HEK293 (cell line): ENCODE measurements around the gene ARHGAP15.

ENCODE experiments used
- CTCF ChIA-PET: fragments of 350-600 bp; formaldehyde crosslinking; extraction: SDS; loops from one replicate; lab custom pipeline; 2021; ENCODE audit warnings: antibody characterized with exemption; lab: Yijun Ruan, JAX
- POLR2A ChIA-PET: fragments of 300-600 bp; formaldehyde crosslinking; extraction: SDS; loops from one replicate; lab custom pipeline; 2020; ENCODE audit warnings: antibody characterized with exemption, inconsistent platforms; lab: Yijun Ruan, JAX
- H3K27ac ChIP-seq: fragments of 200-500 bp; sonication (Bioruptor generic); 2 replicates; pipeline ENCODE4 v1.5.1; 2014; ENCODE audit warnings: low read depth, low read length, control low read depth, inconsistent platforms; ENCODE audit errors: extremely low read depth
- H3K36me3 ChIP-seq, 2 experiments: fragments of 200-500 bp in 1 of 2; sonication (Bioruptor generic) in 1 of 2; 1 replicate in 1 of 2; 2 replicates in 1 of 2; pipeline ENCODE4 v1.5.1; 2014 to 2017; ENCODE audit warnings: inconsistent platforms in 2 of 2, low read length in 2 of 2; ENCODE audit not compliant: control insufficient read depth in 2 of 2, insufficient read depth in 1 of 2
- H3K4me1 ChIP-seq: fragments of 200-500 bp; sonication (Bioruptor generic); 2 replicates; pipeline ENCODE4 v1.5.1; 2014; ENCODE audit warnings: mild to moderate bottlenecking, low read length, inconsistent platforms; ENCODE audit not compliant: control insufficient read depth, insufficient read depth
- H3K4me3 ChIP-seq: 2 replicates; pipeline ENCODE4 v1.5.1; 2011; ENCODE audit warnings: low read depth, mild to moderate bottlenecking, control low read depth, low read length, moderate library complexity
- H3K9me3 ChIP-seq: fragments of 200-500 bp; sonication (Bioruptor generic); 2 replicates; pipeline ENCODE4 v1.5.1; 2014; ENCODE audit warnings: low read depth, low read length, inconsistent platforms; ENCODE audit not compliant: control insufficient read depth, insufficient read depth
- GFI1B ChIP-seq: fragments of 450-650 bp; formaldehyde crosslinking; IDR thresholded peaks from 2 replicates; pipeline ENCODE4 v1.5.1; 2016; ENCODE audit warnings: missing biosample characterization, missing genetic modification characterization
- HOXD13 ChIP-seq: sonication (generic); formaldehyde crosslinking; IDR thresholded peaks from 2 replicates; pipeline ENCODE4 v1.8.0; 2022; ENCODE audit warnings: missing genetic modification reagents, borderline replicate concordance
- KLF16 ChIP-seq: fragments of 450-650 bp; formaldehyde crosslinking; IDR thresholded peaks from 2 replicates; pipeline ENCODE4 v1.5.1; 2017; ENCODE audit warnings: missing biosample characterization, missing genetic modification characterization
- SALL2 ChIP-seq: fragments of 450-650 bp; formaldehyde crosslinking; IDR thresholded peaks from 2 replicates; pipeline ENCODE4 v1.5.0; 2017; ENCODE audit warnings: missing biosample characterization, mild to moderate bottlenecking, missing genetic modification characterization, borderline replicate concordance
- SP3 ChIP-seq: fragments of 450-650 bp; formaldehyde crosslinking; IDR thresholded peaks from 2 replicates; pipeline ENCODE4 v1.5.1; 2016; ENCODE audit warnings: missing biosample characterization, missing genetic modification characterization
- ZIC2 ChIP-seq: fragments of 450-650 bp; formaldehyde crosslinking; IDR thresholded peaks from 2 replicates; pipeline ENCODE4 v1.5.1; 2016; ENCODE audit warnings: missing biosample characterization, missing genetic modification characterization
- ZNF140 ChIP-seq: fragments of 450-650 bp; formaldehyde crosslinking; IDR thresholded peaks from 2 replicates; pipeline ENCODE4 v1.5.1; 2016; ENCODE audit warnings: missing biosample characterization, missing genetic modification characterization
- ZNF175 ChIP-seq: fragments of 450-650 bp; formaldehyde crosslinking; IDR thresholded peaks from 2 replicates; pipeline ENCODE4 v1.5.1; 2016; ENCODE audit warnings: missing biosample characterization, missing genetic modification characterization
- ZNF184 ChIP-seq: fragments of 450-650 bp; IDR thresholded peaks from 2 replicates; pipeline ENCODE4 v1.5.1; 2018; ENCODE audit warnings: missing biosample characterization, mild to moderate bottlenecking, missing genetic modification characterization
- ZNF19 ChIP-seq: fragments of 450-650 bp; formaldehyde crosslinking; IDR thresholded peaks from 2 replicates; pipeline ENCODE4; 2016; ENCODE audit warnings: missing biosample characterization, missing genetic modification characterization, low read depth
- ZNF2 ChIP-seq: fragments of 450-650 bp; formaldehyde crosslinking; IDR thresholded peaks from 2 replicates; pipeline ENCODE4 v1.5.1; 2016; ENCODE audit warnings: missing biosample characterization, missing genetic modification characterization
- ZNF341 ChIP-seq: fragments of 450-650 bp; formaldehyde crosslinking; IDR thresholded peaks from 2 replicates; pipeline ENCODE4; 2016; ENCODE audit warnings: low read depth, missing biosample characterization, missing genetic modification characterization
- ZNF350 ChIP-seq: fragments of 450-650 bp; formaldehyde crosslinking; IDR thresholded peaks from 2 replicates; pipeline ENCODE4 v1.5.0; 2017; ENCODE audit warnings: missing biosample characterization, mild to moderate bottlenecking, missing genetic modification characterization
- ZNF354C ChIP-seq: fragments of 450-650 bp; formaldehyde crosslinking; IDR thresholded peaks from 2 replicates; pipeline ENCODE4 v1.5.1; 2016; ENCODE audit warnings: missing biosample characterization, missing genetic modification characterization, low read depth, borderline replicate concordance
- ZNF585B ChIP-seq: fragments of 450-650 bp; formaldehyde crosslinking; IDR thresholded peaks from 2 replicates; pipeline ENCODE4 v1.5.1; 2016; ENCODE audit warnings: missing biosample characterization, missing genetic modification characterization
- ZNF660 ChIP-seq: fragments of 450-650 bp; IDR thresholded peaks from 2 replicates; pipeline ENCODE4 v1.5.1; 2018; ENCODE audit warnings: missing biosample characterization, mild to moderate bottlenecking, missing genetic modification characterization
- ZNF776 ChIP-seq: fragments of 450-650 bp; formaldehyde crosslinking; IDR thresholded peaks from 2 replicates; pipeline ENCODE4 v1.5.0; 2017; ENCODE audit warnings: missing biosample characterization, missing genetic modification characterization, borderline replicate concordance
- ZNF785 ChIP-seq: fragments of 450-650 bp; formaldehyde crosslinking; IDR thresholded peaks from 2 replicates; pipeline ENCODE4 v1.5.1; 2016; ENCODE audit warnings: missing biosample characterization, missing genetic modification characterization
- TF ChIP-seq, protein P1 (sequence below): fragments of 450-650 bp; formaldehyde crosslinking; IDR thresholded peaks from 2 replicates; pipeline ENCODE4 v1.5.1; 2016; ENCODE audit warnings: missing biosample characterization, missing genetic modification characterization
- TF ChIP-seq, protein P2 (sequence below): fragments of 450-650 bp; formaldehyde crosslinking; IDR thresholded peaks from 2 replicates; pipeline ENCODE4 v1.5.1; 2017; ENCODE audit warnings: missing biosample characterization, missing genetic modification characterization
- TF ChIP-seq, protein P3 (sequence below): fragments of 450-650 bp; formaldehyde crosslinking; IDR thresholded peaks from 2 replicates; pipeline ENCODE4 v1.5.1; 2016; ENCODE audit warnings: missing biosample characterization, missing genetic modification characterization
- TF ChIP-seq, protein P4 (sequence below): fragments of 450-650 bp; formaldehyde crosslinking; IDR thresholded peaks from 2 replicates; pipeline ENCODE4 v1.5.1; 2016; ENCODE audit warnings: missing biosample characterization, missing genetic modification characterization
- TF ChIP-seq, protein P5 (sequence below): fragments of 450-650 bp; formaldehyde crosslinking; IDR thresholded peaks from 2 replicates; pipeline ENCODE4 v1.5.1; 2016; ENCODE audit warnings: missing biosample characterization, missing genetic modification characterization
- TF ChIP-seq, protein P6 (sequence below): fragments of 450-650 bp; formaldehyde crosslinking; IDR thresholded peaks from 2 replicates; pipeline ENCODE4 v1.5.1; 2016; ENCODE audit warnings: missing biosample characterization, missing genetic modification characterization
- TF ChIP-seq, protein P7 (sequence below): fragments of 450-650 bp; formaldehyde crosslinking; IDR thresholded peaks from 2 replicates; pipeline ENCODE4 v1.5.1; 2016; ENCODE audit warnings: missing biosample characterization, missing genetic modification characterization

ARHGAP15 gene

DNA sequence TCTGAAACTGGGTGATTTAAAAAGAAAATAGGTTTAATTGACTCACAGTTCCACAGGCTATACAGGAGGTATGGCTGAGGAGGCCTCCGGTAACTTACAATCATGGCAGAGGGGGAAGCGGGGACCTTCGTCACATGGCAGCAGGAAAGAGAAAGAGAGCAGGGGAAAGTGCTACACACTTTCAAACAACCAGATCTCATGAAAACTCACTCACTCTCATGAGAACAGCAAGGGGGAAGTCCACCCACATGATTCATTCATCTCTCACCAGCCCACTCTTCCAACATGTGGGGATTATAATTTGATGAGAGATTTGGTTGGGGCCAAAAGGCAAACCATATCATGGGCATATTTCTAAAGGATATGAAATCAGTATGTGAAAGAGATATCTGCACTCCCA is 12.0 kb upstream of the ARHGAP15 start:
- no peaks in the 10 kb centered on the region for H3K36me3 ChIP-seq
- H3K9me3 ChIP-seq, result no peaks in the 10 kb centered on the region
- no peaks in the 10 kb centered on the region for H3K4me1 ChIP-seq
- TF ChIP-seq, protein P1, sequence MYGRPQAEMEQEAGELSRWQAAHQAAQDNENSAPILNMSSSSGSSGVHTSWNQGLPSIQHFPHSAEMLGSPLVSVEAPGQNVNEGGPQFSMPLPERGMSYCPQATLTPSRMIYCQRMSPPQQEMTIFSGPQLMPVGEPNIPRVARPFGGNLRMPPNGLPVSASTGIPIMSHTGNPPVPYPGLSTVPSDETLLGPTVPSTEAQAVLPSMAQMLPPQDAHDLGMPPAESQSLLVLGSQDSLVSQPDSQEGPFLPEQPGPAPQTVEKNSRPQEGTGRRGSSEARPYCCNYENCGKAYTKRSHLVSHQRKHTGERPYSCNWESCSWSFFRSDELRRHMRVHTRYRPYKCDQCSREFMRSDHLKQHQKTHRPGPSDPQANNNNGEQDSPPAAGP (tag by site-specific recombination), result no peak
- TF ChIP-seq, protein P2, sequence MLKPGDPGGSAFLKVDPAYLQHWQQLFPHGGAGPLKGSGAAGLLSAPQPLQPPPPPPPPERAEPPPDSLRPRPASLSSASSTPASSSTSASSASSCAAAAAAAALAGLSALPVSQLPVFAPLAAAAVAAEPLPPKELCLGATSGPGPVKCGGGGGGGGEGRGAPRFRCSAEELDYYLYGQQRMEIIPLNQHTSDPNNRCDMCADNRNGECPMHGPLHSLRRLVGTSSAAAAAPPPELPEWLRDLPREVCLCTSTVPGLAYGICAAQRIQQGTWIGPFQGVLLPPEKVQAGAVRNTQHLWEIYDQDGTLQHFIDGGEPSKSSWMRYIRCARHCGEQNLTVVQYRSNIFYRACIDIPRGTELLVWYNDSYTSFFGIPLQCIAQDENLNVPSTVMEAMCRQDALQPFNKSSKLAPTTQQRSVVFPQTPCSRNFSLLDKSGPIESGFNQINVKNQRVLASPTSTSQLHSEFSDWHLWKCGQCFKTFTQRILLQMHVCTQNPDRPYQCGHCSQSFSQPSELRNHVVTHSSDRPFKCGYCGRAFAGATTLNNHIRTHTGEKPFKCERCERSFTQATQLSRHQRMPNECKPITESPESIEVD (tag by site-specific recombination), result no peak
- TF ChIP-seq, protein P3, sequence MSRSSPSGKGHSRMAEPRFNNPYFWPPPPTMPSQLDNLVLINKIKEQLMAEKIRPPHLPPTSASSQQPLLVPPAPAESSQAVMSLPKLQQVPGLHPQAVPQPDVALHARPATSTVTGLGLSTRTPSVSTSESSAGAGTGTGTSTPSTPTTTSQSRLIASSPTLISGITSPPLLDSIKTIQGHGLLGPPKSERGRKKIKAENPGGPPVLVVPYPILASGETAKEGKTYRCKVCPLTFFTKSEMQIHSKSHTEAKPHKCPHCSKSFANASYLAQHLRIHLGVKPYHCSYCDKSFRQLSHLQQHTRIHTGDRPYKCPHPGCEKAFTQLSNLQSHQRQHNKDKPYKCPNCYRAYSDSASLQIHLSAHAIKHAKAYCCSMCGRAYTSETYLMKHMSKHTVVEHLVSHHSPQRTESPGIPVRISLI, result no peak
- TF ChIP-seq GFI1B (tag by site-specific recombination), result no peak
- TF ChIP-seq HOXD13 (CRISPR knock-in tag), result no peak
- no peak for TF ChIP-seq ZNF2 (tag by site-specific recombination)
- TF ChIP-seq, protein P4, sequence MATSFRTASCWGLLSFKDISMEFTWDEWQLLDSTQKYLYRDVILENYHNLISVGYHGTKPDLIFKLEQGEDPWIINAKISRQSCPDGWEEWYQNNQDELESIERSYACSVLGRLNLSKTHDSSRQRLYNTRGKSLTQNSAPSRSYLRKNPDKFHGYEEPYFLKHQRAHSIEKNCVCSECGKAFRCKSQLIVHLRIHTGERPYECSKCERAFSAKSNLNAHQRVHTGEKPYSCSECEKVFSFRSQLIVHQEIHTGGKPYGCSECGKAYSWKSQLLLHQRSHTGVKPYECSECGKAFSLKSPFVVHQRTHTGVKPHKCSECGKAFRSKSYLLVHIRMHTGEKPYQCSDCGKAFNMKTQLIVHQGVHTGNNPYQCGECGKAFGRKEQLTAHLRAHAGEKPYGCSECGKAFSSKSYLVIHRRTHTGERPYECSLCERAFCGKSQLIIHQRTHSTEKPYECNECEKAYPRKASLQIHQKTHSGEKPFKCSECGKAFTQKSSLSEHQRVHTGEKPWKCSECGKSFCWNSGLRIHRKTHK (tag by site-specific recombination), result no peak
- TF ChIP-seq ZNF585B (tag by site-specific recombination), result no peak
- no peak for TF ChIP-seq ZNF184 (tag by site-specific recombination)
- no peak for TF ChIP-seq SALL2 (tag by site-specific recombination)
- TF ChIP-seq ZNF19 (tag by site-specific recombination), result no peak
- TF ChIP-seq ZNF776 (tag by site-specific recombination), result no peak
- TF ChIP-seq KLF16 (tag by site-specific recombination), result no peak
- no peak for TF ChIP-seq SP3 (tag by site-specific recombination)
- TF ChIP-seq, protein P5, sequence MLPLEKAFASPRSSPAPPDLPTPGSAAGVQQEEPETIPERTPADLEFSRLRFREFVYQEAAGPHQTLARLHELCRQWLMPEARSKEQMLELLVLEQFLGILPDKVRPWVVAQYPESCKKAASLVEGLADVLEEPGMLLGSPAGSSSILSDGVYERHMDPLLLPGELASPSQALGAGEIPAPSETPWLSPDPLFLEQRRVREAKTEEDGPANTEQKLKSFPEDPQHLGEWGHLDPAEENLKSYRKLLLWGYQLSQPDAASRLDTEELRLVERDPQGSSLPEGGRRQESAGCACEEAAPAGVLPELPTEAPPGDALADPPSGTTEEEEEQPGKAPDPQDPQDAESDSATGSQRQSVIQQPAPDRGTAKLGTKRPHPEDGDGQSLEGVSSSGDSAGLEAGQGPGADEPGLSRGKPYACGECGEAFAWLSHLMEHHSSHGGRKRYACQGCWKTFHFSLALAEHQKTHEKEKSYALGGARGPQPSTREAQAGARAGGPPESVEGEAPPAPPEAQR (tag by site-specific recombination), result no peak
- TF ChIP-seq ZNF341 (tag by site-specific recombination), result no peak
- TF ChIP-seq ZNF350 (tag by site-specific recombination), result no peak
- TF ChIP-seq, all 188 proteins: peak for 0
- ChIA-PET CTCF (no interaction called here), POLR2A (no interaction called here)
- Histone ChIP-seq H3K4me3 (no peak overlapping the region), H3K27ac (no peak overlapping the region)

DNA sequence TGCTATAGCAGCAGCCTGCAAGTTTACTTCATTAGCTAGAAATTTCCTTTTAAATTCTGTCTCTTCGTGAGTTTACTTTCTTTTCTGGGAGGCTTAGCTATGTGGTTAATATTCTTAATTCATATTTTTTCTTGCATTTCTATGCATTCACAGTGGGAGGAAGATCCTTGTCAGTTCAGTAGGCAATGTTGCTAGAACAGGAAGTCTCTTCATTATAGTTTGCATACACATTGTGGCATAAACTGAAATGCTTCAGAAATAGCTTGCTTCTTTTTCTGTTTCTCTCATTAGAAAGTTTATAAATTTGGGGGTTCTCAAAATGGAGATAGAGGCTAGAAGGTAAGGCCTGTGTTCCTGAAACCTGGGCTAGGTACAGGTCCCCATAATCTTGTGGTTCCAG is 8.1 kb upstream of the ARHGAP15 start:
- H3K36me3 ChIP-seq, result no peaks in the 10 kb centered on the region
- ChIA-PET CTCF (interaction anchor here (4.4 kb wide), 1 partner anchor 10 kb away, joined by 25 read pairs; no protein-coding TSS in a partner anchor), POLR2A (no interaction called here)
- H3K27ac ChIP-seq, result no peak overlapping the region
- no peaks in the 10 kb centered on the region for H3K4me1 ChIP-seq
- no peaks in the 10 kb centered on the region for H3K9me3 ChIP-seq
- H3K4me3 ChIP-seq, result no peak overlapping the region
- TF ChIP-seq, protein P6, sequence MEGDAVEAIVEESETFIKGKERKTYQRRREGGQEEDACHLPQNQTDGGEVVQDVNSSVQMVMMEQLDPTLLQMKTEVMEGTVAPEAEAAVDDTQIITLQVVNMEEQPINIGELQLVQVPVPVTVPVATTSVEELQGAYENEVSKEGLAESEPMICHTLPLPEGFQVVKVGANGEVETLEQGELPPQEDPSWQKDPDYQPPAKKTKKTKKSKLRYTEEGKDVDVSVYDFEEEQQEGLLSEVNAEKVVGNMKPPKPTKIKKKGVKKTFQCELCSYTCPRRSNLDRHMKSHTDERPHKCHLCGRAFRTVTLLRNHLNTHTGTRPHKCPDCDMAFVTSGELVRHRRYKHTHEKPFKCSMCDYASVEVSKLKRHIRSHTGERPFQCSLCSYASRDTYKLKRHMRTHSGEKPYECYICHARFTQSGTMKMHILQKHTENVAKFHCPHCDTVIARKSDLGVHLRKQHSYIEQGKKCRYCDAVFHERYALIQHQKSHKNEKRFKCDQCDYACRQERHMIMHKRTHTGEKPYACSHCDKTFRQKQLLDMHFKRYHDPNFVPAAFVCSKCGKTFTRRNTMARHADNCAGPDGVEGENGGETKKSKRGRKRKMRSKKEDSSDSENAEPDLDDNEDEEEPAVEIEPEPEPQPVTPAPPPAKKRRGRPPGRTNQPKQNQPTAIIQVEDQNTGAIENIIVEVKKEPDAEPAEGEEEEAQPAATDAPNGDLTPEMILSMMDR (tag by site-specific recombination), result no peak
- no peak for TF ChIP-seq ZNF341 (tag by site-specific recombination)
- TF ChIP-seq, protein P7, sequence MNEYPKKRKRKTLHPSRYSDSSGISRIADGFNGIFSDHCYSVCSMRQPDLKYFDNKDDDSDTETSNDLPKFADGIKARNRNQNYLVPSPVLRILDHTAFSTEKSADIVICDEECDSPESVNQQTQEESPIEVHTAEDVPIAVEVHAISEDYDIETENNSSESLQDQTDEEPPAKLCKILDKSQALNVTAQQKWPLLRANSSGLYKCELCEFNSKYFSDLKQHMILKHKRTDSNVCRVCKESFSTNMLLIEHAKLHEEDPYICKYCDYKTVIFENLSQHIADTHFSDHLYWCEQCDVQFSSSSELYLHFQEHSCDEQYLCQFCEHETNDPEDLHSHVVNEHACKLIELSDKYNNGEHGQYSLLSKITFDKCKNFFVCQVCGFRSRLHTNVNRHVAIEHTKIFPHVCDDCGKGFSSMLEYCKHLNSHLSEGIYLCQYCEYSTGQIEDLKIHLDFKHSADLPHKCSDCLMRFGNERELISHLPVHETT, result no peak
- TF ChIP-seq ZNF140, result no peak
- no peak for TF ChIP-seq ZIC2 (tag by site-specific recombination)
- no peak for TF ChIP-seq ZNF660 (tag by site-specific recombination)
- TF ChIP-seq ZNF175 (tag by site-specific recombination), result no peak
- TF ChIP-seq ZNF354C (tag by site-specific recombination), result no peak
- TF ChIP-seq ZNF785 (tag by site-specific recombination), result no peak
